Keratinocyte (primary cell): ENCODE results near the gene FAM163A. TPM values are rescaled to one million over a fixed set of nuclear protein-coding genes. Genes with fewer than 3 reads are reported as not detected.
A peak's percentile ranks its signal among the peaks of the same experiment; 100 is the strongest.

Experiments used
- DNase-seq: peaks from one replicate; pipeline ENCODE4 v3.0.0-alpha.2; 2011; ENCODE audit warnings: low read depth, missing footprints, low spot score
- FAIRE-seq: peaks from 2 replicates; lab custom pipeline; 2011; peaks lifted over from hg19 to GRCh38; lab: Jason Lieb, UNC
- H2AFZ ChIP-seq: 2 replicates; pipeline ENCODE4 v1.6.0; 2012; ENCODE audit warnings: low read length, control low read depth, inconsistent platforms; ENCODE audit not compliant: control insufficient read depth
- H3K27ac ChIP-seq: 2 replicates; pipeline ENCODE4 v1.5.1; 2011; ENCODE audit warnings: low read length; ENCODE audit not compliant: control insufficient read depth, insufficient read depth
- H3K27me3 ChIP-seq: 3 replicates; pipeline ENCODE4 v1.6.0; 2011; ENCODE audit warnings: low read length; ENCODE audit not compliant: control insufficient read depth, insufficient read depth; ENCODE audit errors: extremely low read depth
- H3K36me3 ChIP-seq, 2 experiments: 2 replicates in 1 of 2; 3 replicates in 1 of 2; pipeline ENCODE4 v1.5.1; 2011; ENCODE audit warnings: low read length in 2 of 2, mild to moderate bottlenecking in 1 of 2; ENCODE audit not compliant: control insufficient read depth in 2 of 2, insufficient read depth in 2 of 2; ENCODE audit errors: extremely low read depth in 1 of 2
- H3K4me1 ChIP-seq: 3 replicates; pipeline ENCODE4 v1.5.1; 2011; ENCODE audit warnings: low read length; ENCODE audit not compliant: control insufficient read depth, insufficient read depth; ENCODE audit errors: extremely low read depth
- H3K4me2 ChIP-seq: 3 replicates; pipeline ENCODE4 v1.6.0; 2011; ENCODE audit warnings: low read depth, low read length; ENCODE audit not compliant: control insufficient read depth, insufficient read depth; ENCODE audit errors: extremely low read depth
- H3K4me3 ChIP-seq, 3 experiments: fragments of 200-600 bp in 1 of 3; sonication (generic) in 1 of 3; 2 replicates in 2 of 3; 3 replicates in 1 of 3; pipeline ENCODE4 v1.5.1; 2011 to 2016; ENCODE audit warnings: low read length in 3 of 3, mild to moderate bottlenecking in 3 of 3, control low read depth in 2 of 3, inconsistent platforms in 1 of 3, low read depth in 1 of 3, mixed read lengths in 1 of 3, mixed run types in 1 of 3, moderate library complexity in 1 of 3; ENCODE audit not compliant: control insufficient read depth in 2 of 3, insufficient read depth in 2 of 3; ENCODE audit errors: extremely low read depth in 1 of 3
- H3K79me2 ChIP-seq: 2 replicates; pipeline ENCODE4 v1.6.0; 2012; ENCODE audit warnings: low read length; ENCODE audit not compliant: control insufficient read depth, insufficient read depth
- H3K9ac ChIP-seq: 3 replicates; pipeline ENCODE4 v1.6.0; 2011; ENCODE audit warnings: low read length; ENCODE audit not compliant: control insufficient read depth, insufficient read depth; ENCODE audit errors: extremely low read depth
- H3K9me1 ChIP-seq: 3 replicates; pipeline ENCODE4 v1.6.0; 2011; ENCODE audit warnings: low read length; ENCODE audit not compliant: control insufficient read depth, insufficient read depth; ENCODE audit errors: extremely low read depth
- H3K9me3 ChIP-seq: 2 replicates; pipeline ENCODE4 v1.5.1; 2012; ENCODE audit warnings: low read depth, low read length; ENCODE audit not compliant: control insufficient read depth
- H4K20me1 ChIP-seq: 3 replicates; pipeline ENCODE4 v1.6.0; 2011; ENCODE audit warnings: low read length; ENCODE audit not compliant: control insufficient read depth, insufficient read depth; ENCODE audit errors: extremely low read depth
- EZH2 ChIP-seq: IDR thresholded peaks from one replicate; pipeline ENCODE4 v1.6.1; 2012; ENCODE audit warnings: inconsistent platforms, mild to moderate bottlenecking, low read length, moderate library complexity
- dilution Hi-C: fragments of 300-500 bp; cut with MboI; formaldehyde crosslinking; loops from one replicate; pipeline ENCODE4 v1.7.0; 2020; ENCODE audit warnings: low sequenced_read_pairs; ENCODE audit not compliant: extremely low pct_ligation_motif_present
- polyA plus RNA-seq, 5 experiments: library from polyadenylated mRNA; depleted of rRNA in 3 of 5; stranded (reverse) in 3 of 5; stranded (forward) in 1 of 5; unstranded in 1 of 5; fragments of >200 nt; gene quantifications; 1 replicate in 1 of 5; 2 replicates in 3 of 5; 3 replicates in 1 of 5; pipeline versions ENCODE4 v1.2.1 to v1.2.3, GENCODE V29; 2011 to 2012; ENCODE audit warnings: missing spikeins in 2 of 5, low read depth in 1 of 5, low replicate concordance in 1 of 5
- TF ChIP-seq, protein P1 (sequence below), 3 experiments: IDR thresholded peaks in 1 of 3; conservative IDR thresholded peaks in 1 of 3; optimal IDR thresholded peaks in 1 of 3; 2 replicates in 2 of 3; 3 replicates in 1 of 3; pipeline versions ENCODE3 to v1.5.1; 2011; ENCODE audit warnings: low read length in 3 of 3, mild to moderate bottlenecking in 3 of 3, moderate library complexity in 2 of 3, control low read depth in 1 of 3, inconsistent platforms in 1 of 3; ENCODE audit not compliant: insufficient read depth in 2 of 3; ENCODE audit errors: extremely low read depth in 1 of 3

Gene FAM163A
- polyA plus RNA-seq, 1 donor (not counting 4 experiments of a cell fraction or from before 2014, with no cell fraction given) = not detected

DNA sequence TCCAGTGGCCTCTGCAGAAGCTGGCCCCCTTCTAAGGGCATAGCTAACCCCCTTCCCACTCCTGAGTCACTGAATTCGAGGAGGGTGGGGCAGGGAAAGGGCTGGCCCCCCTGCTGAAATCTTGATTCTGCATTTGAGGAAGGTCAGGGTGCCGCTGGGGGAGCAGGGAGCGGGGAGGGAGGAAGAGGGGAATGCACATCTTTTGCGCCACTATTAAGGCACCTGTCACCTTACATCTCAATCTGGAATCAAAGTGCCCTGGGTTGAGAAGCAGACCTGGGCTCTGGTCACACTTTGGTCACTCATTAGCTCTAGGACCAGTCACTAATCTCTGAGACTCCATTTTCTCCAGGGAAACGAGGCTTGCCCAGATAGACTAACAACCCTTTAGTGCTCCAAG lies 72.5 kb downstream of the FAM163A start:
- Histone ChIP-seq H3K9me1 (no peaks in the 10 kb centered on the region), H3K9me3 (no peaks in the 10 kb centered on the region), H4K20me1 (no peaks in the 10 kb centered on the region), H3K4me2 (peak overlapping the region; percentile 79), H3K4me3 (peak overlapping the region in 2 of 3 experiments; percentile 33 to 49), H2AFZ (no peak overlapping the region), H3K79me2 (no peaks in the 10 kb centered on the region), H3K36me3 (no peaks in the 10 kb centered on the region), H3K27ac (no peak overlapping the region), H3K4me1 (peaks cover 3% of the 10 kb centered on the region), H3K27me3 (peaks cover 37% of the 10 kb centered on the region), H3K9ac (no peak overlapping the region)
- TF ChIP-seq EZH2 = no peak
- TF ChIP-seq, protein P1, sequence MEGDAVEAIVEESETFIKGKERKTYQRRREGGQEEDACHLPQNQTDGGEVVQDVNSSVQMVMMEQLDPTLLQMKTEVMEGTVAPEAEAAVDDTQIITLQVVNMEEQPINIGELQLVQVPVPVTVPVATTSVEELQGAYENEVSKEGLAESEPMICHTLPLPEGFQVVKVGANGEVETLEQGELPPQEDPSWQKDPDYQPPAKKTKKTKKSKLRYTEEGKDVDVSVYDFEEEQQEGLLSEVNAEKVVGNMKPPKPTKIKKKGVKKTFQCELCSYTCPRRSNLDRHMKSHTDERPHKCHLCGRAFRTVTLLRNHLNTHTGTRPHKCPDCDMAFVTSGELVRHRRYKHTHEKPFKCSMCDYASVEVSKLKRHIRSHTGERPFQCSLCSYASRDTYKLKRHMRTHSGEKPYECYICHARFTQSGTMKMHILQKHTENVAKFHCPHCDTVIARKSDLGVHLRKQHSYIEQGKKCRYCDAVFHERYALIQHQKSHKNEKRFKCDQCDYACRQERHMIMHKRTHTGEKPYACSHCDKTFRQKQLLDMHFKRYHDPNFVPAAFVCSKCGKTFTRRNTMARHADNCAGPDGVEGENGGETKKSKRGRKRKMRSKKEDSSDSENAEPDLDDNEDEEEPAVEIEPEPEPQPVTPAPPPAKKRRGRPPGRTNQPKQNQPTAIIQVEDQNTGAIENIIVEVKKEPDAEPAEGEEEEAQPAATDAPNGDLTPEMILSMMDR (optimal IDR thresholded peaks at IDR 0.05 in 1 of 3, IDR thresholded peaks at IDR 0.05 in 1 of 3, conservative IDR thresholded peaks at IDR 0.05 in 1 of 3; ENCODE audit: extremely low read depth in 1 of 3, insufficient read depth in 2 of 3, low read length in 3 of 3) = no peak
- DNase-seq (no peak), FAIRE-seq (no peak)
- dilution Hi-C loops = loop anchor here (25.0 kb wide), 1 partner anchor 103 kb away; no protein-coding TSS in a partner anchor

DNA sequence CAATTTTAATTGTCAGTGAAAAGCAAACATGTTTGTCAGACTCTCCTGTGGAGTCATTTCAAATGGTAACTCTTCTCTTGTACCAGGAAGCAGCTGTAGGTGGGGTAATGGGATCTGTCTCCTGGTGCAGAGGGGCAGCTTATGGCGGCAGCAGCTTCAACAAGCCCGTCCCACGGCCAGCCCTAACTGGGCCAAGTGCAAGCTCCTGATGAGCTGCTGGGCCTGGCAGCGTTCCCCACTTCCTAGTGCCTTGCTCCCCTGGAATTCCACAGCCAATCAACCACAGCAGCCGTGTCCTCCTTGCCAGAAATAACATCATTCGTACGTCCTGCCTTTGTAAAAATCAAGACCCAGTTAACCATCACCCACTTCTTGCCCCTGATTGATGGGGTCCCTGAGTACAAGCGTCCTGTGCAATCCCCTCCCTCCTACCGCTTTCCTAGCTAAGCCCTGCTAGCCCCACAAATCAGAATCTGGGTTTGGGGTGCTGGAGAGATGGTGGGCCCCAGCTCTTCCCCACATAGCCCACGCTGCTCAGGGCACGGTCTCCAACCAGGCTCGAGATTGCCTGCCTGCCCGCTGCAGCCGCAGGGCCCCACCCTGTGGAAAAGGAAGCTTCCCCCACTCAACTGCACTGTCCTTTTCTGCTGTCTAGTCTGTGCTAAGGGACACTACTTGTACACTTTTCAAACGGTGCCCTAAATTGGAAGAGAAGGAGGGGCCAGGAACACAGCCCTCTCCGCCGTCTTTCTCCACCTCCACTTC lies 73.3 kb downstream of the FAM163A start:
- dilution Hi-C loops = loop anchor here (25.0 kb wide), 1 partner anchor 104 kb away; no protein-coding TSS in a partner anchor
- Histone ChIP-seq H3K79me2 (no peaks in the 10 kb centered on the region), H3K9me1 (no peaks in the 10 kb centered on the region), H3K4me2 (no peak overlapping the region), H3K4me1 (peaks cover 3% of the 10 kb centered on the region), H3K27me3 (peaks cover 37% of the 10 kb centered on the region), H2AFZ (no peak overlapping the region), H3K27ac (no peak overlapping the region), H3K4me3 (no peak overlapping the region), H3K9ac (no peak overlapping the region), H3K9me3 (no peaks in the 10 kb centered on the region), H3K36me3 (no peaks in the 10 kb centered on the region), H4K20me1 (no peaks in the 10 kb centered on the region)
- TF ChIP-seq, protein P1 (optimal IDR thresholded peaks at IDR 0.05 in 1 of 3, IDR thresholded peaks at IDR 0.05 in 1 of 3, conservative IDR thresholded peaks at IDR 0.05 in 1 of 3; ENCODE audit: extremely low read depth in 1 of 3, insufficient read depth in 2 of 3, low read length in 3 of 3) = no peak
- no peak for TF ChIP-seq EZH2
- no peak for DNase-seq
- FAIRE-seq = no peak
